HCT116 (cell line): ENCODE measurements around the gene ZACN. TPM values are rescaled to one million over a fixed set of nuclear protein-coding genes. Genes with fewer than 3 reads are reported as not detected.

Source experiments
- ATAC-seq: fragments of 200-7000 bp; cut with Tn5 transposase; 2 replicates; pipeline ENCODE4 v1.9.1; 2020; ENCODE audit warnings: mild to moderate bottlenecking, moderate library complexity
- BruUV-seq: library from RNA; stranded (reverse); fragments of 400-500 nt; replicated peaks from 2 replicates; lab custom pipeline; 2021; lab: Mats Ljungman, UMichigan
- CTCF ChIA-PET: fragments of 300-600 bp; sonication (Branson Sonifier 250); formaldehyde crosslinking; loops from one replicate; lab custom pipeline; 2021; ENCODE audit warnings: antibody characterized with exemption; lab: Charles Lee
- POLR2A ChIA-PET: fragments of 300-600, 350-600 bp; sonication (Branson Sonifier 250); formaldehyde crosslinking; loops from one replicate; lab custom pipeline; 2021; ENCODE audit warnings: antibody characterized with exemption; lab: Charles Lee
- RAD21 ChIA-PET, 2 experiments: fragments of 300-600 bp; sonication (Branson Sonifier 250); formaldehyde crosslinking; loops; one replicate each; lab custom pipeline; 2023; ENCODE audit warnings: low total read pairs in 2 of 2; ENCODE audit not compliant: uncharacterized antibody in 2 of 2, unreplicated experiment in 2 of 2, low non-redundant PET in 1 of 2; lab: Charles Lee
- DNase-seq: peaks from one replicate; pipeline ENCODE4 v3.0.0-alpha.2; 2010; ENCODE audit warnings: low read depth, low spot score
- H2AFZ ChIP-seq: fragments of 200-600 bp; shearing (Covaris generic), sonication (generic); 2 replicates; pipeline ENCODE4 v1.6.1; 2017; ENCODE audit warnings: low read depth, mixed run types, mixed read lengths, antibody characterized with exemption, low read length; ENCODE audit not compliant: poor library complexity, severe bottlenecking
- H3K27ac ChIP-seq: 2 replicates; pipeline ENCODE4 v1.5.1; 2012; ENCODE audit warnings: low read depth, low read length
- H3K27me3 ChIP-seq: fragments of 200-600 bp; sonication (generic); 2 replicates; pipeline ENCODE4 v1.6.1; 2016; ENCODE audit warnings: mixed run types, low read length, mixed read lengths; ENCODE audit not compliant: insufficient read depth
- H3K36me3 ChIP-seq, 2 experiments: fragments of 200-500 bp in 1 of 2; fragments of 200-600 bp in 1 of 2; sonication (Bioruptor generic) in 1 of 2; sonication (generic) in 1 of 2; 2 replicates each; pipeline versions ENCODE4 v1.5.1 to v1.6.1; 2014 to 2016; ENCODE audit warnings: low read length in 2 of 2, inconsistent platforms in 1 of 2, mixed read lengths in 1 of 2, mixed run types in 1 of 2; ENCODE audit not compliant: insufficient read depth in 2 of 2, control insufficient read depth in 1 of 2
- H3K4me1 ChIP-seq, 2 experiments: fragments of 200-600 bp in 1 of 2; sonication (generic) in 1 of 2; 2 replicates each; pipeline versions ENCODE4 v1.5.1 to v1.6.1; 2012 to 2017; ENCODE audit warnings: low read length in 2 of 2, inconsistent platforms in 1 of 2, mild to moderate bottlenecking in 1 of 2, mixed read lengths in 1 of 2, mixed run types in 1 of 2, moderate library complexity in 1 of 2; ENCODE audit not compliant: insufficient read depth in 2 of 2, control insufficient read depth in 1 of 2
- H3K4me2 ChIP-seq: fragments of 200-600 bp; sonication (generic); 2 replicates; pipeline ENCODE4 v1.6.1; 2017; ENCODE audit warnings: mixed run types, low read length, mixed read lengths
- H3K4me3 ChIP-seq, 2 experiments: fragments of 200-600 bp in 1 of 2; sonication (generic) in 1 of 2; replicated peaks in 1 of 2; 2 replicates each; pipeline ENCODE4 v1.5.1; 2011 to 2016; ENCODE audit warnings: low read length in 2 of 2, control low read depth in 1 of 2, low read depth in 1 of 2, mild to moderate bottlenecking in 1 of 2, mixed read lengths in 1 of 2, mixed run types in 1 of 2
- H3K79me2 ChIP-seq: fragments of 200-600 bp; sonication (generic); 2 replicates; pipeline ENCODE4 v1.6.1; 2017; ENCODE audit warnings: mild to moderate bottlenecking, mixed run types, low read length, moderate library complexity, mixed read lengths; ENCODE audit not compliant: insufficient read depth
- H3K9ac ChIP-seq: fragments of 200-600 bp; sonication (generic); 2 replicates; pipeline ENCODE4 v1.6.1; 2016; ENCODE audit warnings: low read length, mixed read lengths
- H3K9me2 ChIP-seq: fragments of 200-600 bp; sonication (generic), shearing (Covaris generic); 2 replicates; pipeline ENCODE4 v1.6.1; 2017; ENCODE audit warnings: mixed run types, mild to moderate bottlenecking, moderate library complexity; ENCODE audit not compliant: insufficient read depth
- H3K9me3 ChIP-seq, 2 experiments: fragments of 200-500 bp in 1 of 2; fragments of 200-600 bp in 1 of 2; sonication (Bioruptor generic) in 1 of 2; sonication (generic) in 1 of 2; 2 replicates each; pipeline ENCODE4 v1.6.1; 2014 to 2017; ENCODE audit warnings: low read length in 2 of 2, mixed read lengths in 2 of 2, inconsistent platforms in 1 of 2, low read depth in 1 of 2, mild to moderate bottlenecking in 1 of 2, mixed run types in 1 of 2, moderate library complexity in 1 of 2; ENCODE audit not compliant: control insufficient read depth in 1 of 2, insufficient read depth in 1 of 2
- H4K20me1 ChIP-seq: fragments of 200-600 bp; sonication (generic), shearing (Covaris generic); 2 replicates; pipeline ENCODE4 v1.6.1; 2017; ENCODE audit warnings: mixed run types, mild to moderate bottlenecking, moderate library complexity; ENCODE audit not compliant: insufficient read depth
- EZH2 ChIP-seq: fragments of 200-600 bp; sonication (generic); IDR thresholded peaks from 2 replicates; pipeline ENCODE4 v1.6.1; 2017; ENCODE audit warnings: antibody characterized with exemption, mixed run types
- POLR2AphosphoS5 ChIP-seq: IDR thresholded peaks from 2 replicates; pipeline ENCODE4 v1.6.1; 2011; ENCODE audit warnings: mild to moderate bottlenecking, low read depth, low read length, moderate library complexity
- SRF ChIP-seq: IDR thresholded peaks from 2 replicates; pipeline ENCODE4 v1.6.1; 2012; ENCODE audit warnings: low read depth
- intact Hi-C: fragments of 100-400 bp; cut with micrococcal nuclease; formaldehyde crosslinking; loops from 2 replicates; pipeline ENCODE4 v1.10.0; 2022
- total RNA-seq: library from RNA; stranded (reverse); gene quantifications from one replicate; pipeline ENCODE4 v1.2.1, GENCODE V29; 2021; ENCODE audit not compliant: unreplicated experiment
- TF ChIP-seq, protein P1 (sequence below): IDR thresholded peaks from 2 replicates; pipeline ENCODE4 v1.6.1; 2012; ENCODE audit warnings: low read depth
- TF ChIP-seq, protein P2 (sequence below), 3 experiments: fragments of 200-600 bp in 1 of 3; sonication (generic) in 1 of 3; IDR thresholded peaks in 2 of 3; conservative IDR thresholded peaks in 1 of 3; 2 replicates each; pipeline ENCODE4 v1.5.1; 2012 to 2017; ENCODE audit warnings: low read depth in 2 of 3, low read length in 2 of 3, antibody characterized with exemption in 1 of 3, borderline replicate concordance in 1 of 3, control low read depth in 1 of 3, mild to moderate bottlenecking in 1 of 3, mixed read lengths in 1 of 3, mixed run types in 1 of 3, moderate library complexity in 1 of 3; ENCODE audit not compliant: insufficient read depth in 1 of 3

The ZACN gene
- total RNA-seq, 1 experiment from 2014 or later: not detected

DNA sequence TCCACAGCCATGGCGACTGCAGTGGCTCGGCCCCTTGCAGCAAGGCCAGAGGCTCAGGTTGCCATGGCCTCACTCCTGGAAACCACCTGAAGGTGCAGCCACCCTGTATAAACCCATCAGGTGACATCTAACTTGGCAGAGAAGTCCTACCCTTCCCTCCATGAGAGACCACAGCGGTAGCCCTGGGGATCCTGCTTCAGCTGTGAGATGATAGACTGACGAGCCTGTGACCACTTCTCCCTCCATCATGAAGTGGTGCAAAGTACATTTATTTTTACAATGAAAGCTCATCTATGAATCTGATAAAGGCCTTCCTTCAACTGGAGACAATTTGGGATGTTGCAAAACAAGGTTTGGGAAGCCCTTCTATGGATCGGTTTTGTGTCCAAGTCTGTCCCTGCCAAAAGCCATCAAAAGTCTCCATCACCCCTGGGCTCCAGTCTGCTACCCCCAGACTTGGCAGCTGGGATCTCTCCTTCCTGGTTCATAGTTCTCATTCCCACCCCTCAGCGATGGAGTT is 1.8 kb downstream of the ZACN start:
- DNase-seq: no peak
- CTCF ChIA-PET: no interaction called here
- peaks cover 23 to 24% of the 10 kb centered on the region in 2 experiments; a peak in 3 of 4 replicates for H3K36me3 ChIP-seq
- no peak overlapping the region for H3K4me3 ChIP-seq
- no peaks in the 10 kb centered on the region for H3K4me1 ChIP-seq
- H3K4me2 ChIP-seq: no peak overlapping the region
- TF ChIP-seq EZH2 (no peak), POLR2AphosphoS5 (no peak), SRF (no peak)
- TF ChIP-seq, protein P1, sequence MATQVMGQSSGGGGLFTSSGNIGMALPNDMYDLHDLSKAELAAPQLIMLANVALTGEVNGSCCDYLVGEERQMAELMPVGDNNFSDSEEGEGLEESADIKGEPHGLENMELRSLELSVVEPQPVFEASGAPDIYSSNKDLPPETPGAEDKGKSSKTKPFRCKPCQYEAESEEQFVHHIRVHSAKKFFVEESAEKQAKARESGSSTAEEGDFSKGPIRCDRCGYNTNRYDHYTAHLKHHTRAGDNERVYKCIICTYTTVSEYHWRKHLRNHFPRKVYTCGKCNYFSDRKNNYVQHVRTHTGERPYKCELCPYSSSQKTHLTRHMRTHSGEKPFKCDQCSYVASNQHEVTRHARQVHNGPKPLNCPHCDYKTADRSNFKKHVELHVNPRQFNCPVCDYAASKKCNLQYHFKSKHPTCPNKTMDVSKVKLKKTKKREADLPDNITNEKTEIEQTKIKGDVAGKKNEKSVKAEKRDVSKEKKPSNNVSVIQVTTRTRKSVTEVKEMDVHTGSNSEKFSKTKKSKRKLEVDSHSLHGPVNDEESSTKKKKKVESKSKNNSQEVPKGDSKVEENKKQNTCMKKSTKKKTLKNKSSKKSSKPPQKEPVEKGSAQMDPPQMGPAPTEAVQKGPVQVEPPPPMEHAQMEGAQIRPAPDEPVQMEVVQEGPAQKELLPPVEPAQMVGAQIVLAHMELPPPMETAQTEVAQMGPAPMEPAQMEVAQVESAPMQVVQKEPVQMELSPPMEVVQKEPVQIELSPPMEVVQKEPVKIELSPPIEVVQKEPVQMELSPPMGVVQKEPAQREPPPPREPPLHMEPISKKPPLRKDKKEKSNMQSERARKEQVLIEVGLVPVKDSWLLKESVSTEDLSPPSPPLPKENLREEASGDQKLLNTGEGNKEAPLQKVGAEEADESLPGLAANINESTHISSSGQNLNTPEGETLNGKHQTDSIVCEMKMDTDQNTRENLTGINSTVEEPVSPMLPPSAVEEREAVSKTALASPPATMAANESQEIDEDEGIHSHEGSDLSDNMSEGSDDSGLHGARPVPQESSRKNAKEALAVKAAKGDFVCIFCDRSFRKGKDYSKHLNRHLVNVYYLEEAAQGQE: no peak
- TF ChIP-seq, protein P2, sequence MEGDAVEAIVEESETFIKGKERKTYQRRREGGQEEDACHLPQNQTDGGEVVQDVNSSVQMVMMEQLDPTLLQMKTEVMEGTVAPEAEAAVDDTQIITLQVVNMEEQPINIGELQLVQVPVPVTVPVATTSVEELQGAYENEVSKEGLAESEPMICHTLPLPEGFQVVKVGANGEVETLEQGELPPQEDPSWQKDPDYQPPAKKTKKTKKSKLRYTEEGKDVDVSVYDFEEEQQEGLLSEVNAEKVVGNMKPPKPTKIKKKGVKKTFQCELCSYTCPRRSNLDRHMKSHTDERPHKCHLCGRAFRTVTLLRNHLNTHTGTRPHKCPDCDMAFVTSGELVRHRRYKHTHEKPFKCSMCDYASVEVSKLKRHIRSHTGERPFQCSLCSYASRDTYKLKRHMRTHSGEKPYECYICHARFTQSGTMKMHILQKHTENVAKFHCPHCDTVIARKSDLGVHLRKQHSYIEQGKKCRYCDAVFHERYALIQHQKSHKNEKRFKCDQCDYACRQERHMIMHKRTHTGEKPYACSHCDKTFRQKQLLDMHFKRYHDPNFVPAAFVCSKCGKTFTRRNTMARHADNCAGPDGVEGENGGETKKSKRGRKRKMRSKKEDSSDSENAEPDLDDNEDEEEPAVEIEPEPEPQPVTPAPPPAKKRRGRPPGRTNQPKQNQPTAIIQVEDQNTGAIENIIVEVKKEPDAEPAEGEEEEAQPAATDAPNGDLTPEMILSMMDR (IDR thresholded peaks at IDR 0.05 in 2 of 3, conservative IDR thresholded peaks at IDR 0.05 in 1 of 3; ENCODE audit: borderline replicate concordance in 1 of 3, insufficient read depth in 1 of 3, low read depth in 2 of 3, low read length in 2 of 3): no peak
- H3K27ac ChIP-seq: no peak overlapping the region
- H3K9me2 ChIP-seq: no peaks in the 10 kb centered on the region
- RAD21 ChIA-PET: no interaction called here
- peaks cover 8% of the 10 kb centered on the region; the same call in 1 of the 2 replicates for H3K27me3 ChIP-seq
- POLR2A ChIA-PET: no interaction called here
- peak; percentile 15 for ATAC-seq
- BruUV-seq: no TSS peak
- intact Hi-C loops: no loop called here
- H3K79me2 ChIP-seq: no peaks in the 10 kb centered on the region
- no peaks in the 10 kb centered on the region for H4K20me1 ChIP-seq
- H3K9ac ChIP-seq: no peak overlapping the region
- H3K9me3 ChIP-seq: no peaks in the 10 kb centered on the region
- no peak overlapping the region for H2AFZ ChIP-seq
